Globus pallidus (tissue), 1 donor: ENCODE results near the gene NEURL2.

Experiments
- DNase-seq: peaks from one replicate; pipeline ENCODE4 v3.0.0-alpha.2; 2015; ENCODE audit warnings: low spot score

The NEURL2 gene

GRCh38 chr20:45841407-45842129 is 49.4 kb downstream of the NEURL2 start:
- no peak for DNase-seq

GRCh38 chr20:45840700-45841198 is 50.3 kb downstream of the NEURL2 start:
- DNase-seq = no peak
